DOHH2 (cell line): ENCODE results near the gene ARID1B.

ENCODE experiments used
- H3F3A ChIP-seq: fragments of 200-600 bp; sonication (generic), shearing (Covaris generic); 2 replicates; pipeline ENCODE4 v1.6.0; 2016; ENCODE audit warnings: antibody characterized with exemption, mild to moderate bottlenecking; ENCODE audit not compliant: control insufficient read depth, insufficient read depth
- H3K27ac ChIP-seq: fragments of 200-600 bp; sonication (generic); 2 replicates; pipeline ENCODE4 v1.5.1; 2014; ENCODE audit warnings: low read depth, mild to moderate bottlenecking, low read length, moderate library complexity
- H3K27me3 ChIP-seq: fragments of 200-600 bp; sonication (generic); 2 replicates; pipeline ENCODE4 v1.6.1; 2014; ENCODE audit warnings: mild to moderate bottlenecking, low read length, mixed read lengths; ENCODE audit not compliant: control insufficient read depth
- H3K36me3 ChIP-seq: fragments of 200-600 bp; sonication (generic); 2 replicates; pipeline ENCODE4 v1.6.1; 2014; ENCODE audit warnings: mild to moderate bottlenecking, low read length, moderate library complexity, mixed read lengths; ENCODE audit not compliant: control insufficient read depth
- H3K4me1 ChIP-seq: fragments of 200-600 bp; sonication (generic); 2 replicates; pipeline ENCODE4 v1.6.1; 2014; ENCODE audit warnings: mild to moderate bottlenecking, low read length, mixed read lengths; ENCODE audit not compliant: control insufficient read depth
- H3K4me2 ChIP-seq: fragments of 200-600 bp; sonication (generic); 2 replicates; pipeline ENCODE4 v1.6.0; 2014; ENCODE audit warnings: mild to moderate bottlenecking, low read length, moderate library complexity
- H3K4me3 ChIP-seq: fragments of 200-600 bp; sonication (generic); 2 replicates; pipeline ENCODE4 v1.5.1; 2014; ENCODE audit warnings: mild to moderate bottlenecking, low read length, mixed read lengths
- H3K79me2 ChIP-seq: fragments of 200-600 bp; sonication (generic); 2 replicates; pipeline ENCODE4 v1.6.1; 2014; ENCODE audit warnings: mild to moderate bottlenecking, low read length, mixed read lengths; ENCODE audit not compliant: control insufficient read depth
- H3K9me2 ChIP-seq: fragments of 200-600 bp; sonication (generic); replicated peaks from 2 replicates; pipeline ENCODE4 v1.6.1; 2014; ENCODE audit warnings: mild to moderate bottlenecking, low read length, mixed read lengths; ENCODE audit not compliant: control insufficient read depth
- H3K9me3 ChIP-seq: fragments of 200-600 bp; sonication (generic); 2 replicates; pipeline ENCODE4 v1.6.1; 2014; ENCODE audit warnings: antibody characterized with exemption, low read length, mixed read lengths; ENCODE audit not compliant: control insufficient read depth, insufficient read depth
- H4K20me1 ChIP-seq: fragments of 200-600 bp; sonication (generic); 2 replicates; pipeline ENCODE4 v1.6.0; 2014; ENCODE audit warnings: low read depth, mild to moderate bottlenecking, antibody characterized with exemption, low read length, moderate library complexity; ENCODE audit not compliant: control insufficient read depth, insufficient read depth
- EZH2phosphoT487 ChIP-seq: fragments of 200-600 bp; sonication (generic); IDR thresholded peaks from 2 replicates; pipeline ENCODE4 v1.6.1; 2017; ENCODE audit warnings: borderline replicate concordance, mild to moderate bottlenecking, antibody characterized with exemption, low read length, moderate library complexity, mixed read lengths
- TF ChIP-seq, protein P1 (sequence below): fragments of 200-600 bp; sonication (generic); IDR thresholded peaks from one replicate; pipeline ENCODE4 v1.5.1; 2014; ENCODE audit warnings: antibody characterized with exemption, mild to moderate bottlenecking, low read depth, low read length; ENCODE audit not compliant: poor library complexity, severe bottlenecking

ARID1B gene

DNA sequence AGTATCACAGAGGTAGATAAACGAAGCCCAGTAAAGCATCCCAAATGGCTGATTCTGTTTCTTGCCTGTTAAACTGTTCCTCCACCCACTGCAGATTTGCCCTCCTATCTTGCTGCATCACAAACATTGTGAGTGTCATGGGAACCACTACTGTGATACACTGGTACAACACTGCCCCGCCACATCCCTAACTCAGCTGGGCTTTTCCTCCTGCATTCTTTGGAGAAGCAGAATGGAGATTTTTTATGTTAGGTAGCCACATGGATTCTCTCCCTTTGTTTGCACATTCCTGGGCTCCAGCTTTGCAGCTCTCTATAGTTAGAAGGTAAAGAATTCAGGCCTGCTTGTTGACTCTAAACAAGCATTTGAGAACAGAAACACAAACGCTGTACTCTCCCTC, 312.1 kb downstream of the ARID1B start:
- Histone ChIP-seq H3K4me2 (no peak overlapping the region), H3K4me1 (no peaks in the 10 kb centered on the region), H3K9me2 (no peaks in the 10 kb centered on the region), H3K9me3 (no peaks in the 10 kb centered on the region), H3K27me3 (no peaks in the 10 kb centered on the region), H3K4me3 (no peak overlapping the region), H3K79me2 (0 out of 2 replicates have a peak, but pooled peaks cover 3% of the 10 kb centered on the region), H3K27ac (no peak overlapping the region), H4K20me1 (no peaks in the 10 kb centered on the region; the same call in 1 of the 2 replicates), H3K36me3 (peaks cover 54% of the 10 kb centered on the region), H3F3A (no peaks in the 10 kb centered on the region)
- TF ChIP-seq, protein P1, sequence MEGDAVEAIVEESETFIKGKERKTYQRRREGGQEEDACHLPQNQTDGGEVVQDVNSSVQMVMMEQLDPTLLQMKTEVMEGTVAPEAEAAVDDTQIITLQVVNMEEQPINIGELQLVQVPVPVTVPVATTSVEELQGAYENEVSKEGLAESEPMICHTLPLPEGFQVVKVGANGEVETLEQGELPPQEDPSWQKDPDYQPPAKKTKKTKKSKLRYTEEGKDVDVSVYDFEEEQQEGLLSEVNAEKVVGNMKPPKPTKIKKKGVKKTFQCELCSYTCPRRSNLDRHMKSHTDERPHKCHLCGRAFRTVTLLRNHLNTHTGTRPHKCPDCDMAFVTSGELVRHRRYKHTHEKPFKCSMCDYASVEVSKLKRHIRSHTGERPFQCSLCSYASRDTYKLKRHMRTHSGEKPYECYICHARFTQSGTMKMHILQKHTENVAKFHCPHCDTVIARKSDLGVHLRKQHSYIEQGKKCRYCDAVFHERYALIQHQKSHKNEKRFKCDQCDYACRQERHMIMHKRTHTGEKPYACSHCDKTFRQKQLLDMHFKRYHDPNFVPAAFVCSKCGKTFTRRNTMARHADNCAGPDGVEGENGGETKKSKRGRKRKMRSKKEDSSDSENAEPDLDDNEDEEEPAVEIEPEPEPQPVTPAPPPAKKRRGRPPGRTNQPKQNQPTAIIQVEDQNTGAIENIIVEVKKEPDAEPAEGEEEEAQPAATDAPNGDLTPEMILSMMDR: no peak
- TF ChIP-seq EZH2phosphoT487: no peak

DNA sequence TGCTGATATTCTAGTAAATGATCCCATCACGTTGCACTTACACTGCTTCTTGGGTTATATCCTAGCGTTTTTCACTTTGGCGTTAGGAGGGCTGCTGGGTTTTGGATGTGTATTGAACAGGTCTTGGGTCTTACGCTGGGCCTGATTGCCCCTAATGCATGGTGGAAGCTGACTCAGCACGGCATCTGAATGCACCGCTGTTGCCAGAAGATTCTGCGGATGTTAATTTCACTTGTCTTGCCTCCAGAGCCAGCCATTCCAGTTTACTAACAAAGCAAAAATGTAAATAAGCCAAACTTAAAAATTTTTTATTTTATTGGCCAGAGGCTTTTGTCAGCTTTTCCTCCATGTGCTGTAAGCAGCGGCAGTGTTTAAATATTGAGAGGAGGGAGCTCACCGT, 312.7 kb downstream of the ARID1B start:
- Histone ChIP-seq H3F3A (no peaks in the 10 kb centered on the region), H3K79me2 (0 out of 2 replicates have a peak, but pooled peaks cover 3% of the 10 kb centered on the region), H3K36me3 (peaks cover 51% of the 10 kb centered on the region), H3K4me3 (no peak overlapping the region), H3K4me1 (no peaks in the 10 kb centered on the region), H4K20me1 (no peaks in the 10 kb centered on the region; the same call in 1 of the 2 replicates), H3K4me2 (no peak overlapping the region), H3K27me3 (no peaks in the 10 kb centered on the region), H3K27ac (no peak overlapping the region), H3K9me2 (no peaks in the 10 kb centered on the region), H3K9me3 (no peaks in the 10 kb centered on the region)
- TF ChIP-seq, protein P1: no peak
- TF ChIP-seq EZH2phosphoT487: no peak

DNA sequence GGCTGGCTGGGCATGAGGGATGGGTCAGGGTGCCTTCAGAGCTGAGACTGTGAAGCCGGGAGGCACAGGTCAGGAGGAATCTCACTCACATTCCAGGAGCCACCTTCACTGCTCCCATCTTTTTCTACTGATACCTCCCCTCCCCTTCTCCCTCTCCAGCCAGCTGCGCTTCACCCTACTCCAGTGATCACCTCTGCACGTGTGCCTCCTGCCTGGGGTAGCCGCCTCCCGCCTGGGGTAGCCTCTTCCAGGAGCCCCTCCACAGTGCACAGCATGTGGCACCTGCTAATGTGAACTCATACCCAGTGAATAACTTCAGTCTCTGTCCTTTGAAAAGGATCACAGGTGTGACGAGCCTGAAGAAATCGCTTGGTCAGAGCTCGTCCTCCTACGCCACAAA, 313.6 kb downstream of the ARID1B start:
- Histone ChIP-seq H3K27me3 (no peaks in the 10 kb centered on the region), H3K4me3 (no peak overlapping the region), H3K36me3 (peaks cover 46% of the 10 kb centered on the region), H4K20me1 (no peaks in the 10 kb centered on the region; the same call in 1 of the 2 replicates), H3F3A (no peaks in the 10 kb centered on the region), H3K79me2 (peaks cover 3% of the 10 kb centered on the region; the same call in 1 of the 2 replicates), H3K4me1 (no peaks in the 10 kb centered on the region), H3K9me2 (no peaks in the 10 kb centered on the region), H3K27ac (no peak overlapping the region), H3K4me2 (no peak overlapping the region), H3K9me3 (no peaks in the 10 kb centered on the region)
- TF ChIP-seq, protein P1: no peak
- no peak for TF ChIP-seq EZH2phosphoT487
